Measurements from ENCODE around the gene CCSER1.

- TF ChIP-seq CTCF (IDR thresholded peaks at IDR 0.05; ENCODE audit: low read length) (no peak), EZH2 (IDR thresholded peaks at IDR 0.05; ENCODE audit: borderline replicate concordance, low read length) (no peak)
These were observed 1171.6 kb downstream of the CCSER1 start for GRCh38 chr4:91298824-91299223.

Data from OCI-LY1 (cell line).